Duodenal mucosa (tissue), 2 donors: ENCODE measurements around the gene CENPF.

Source experiments
- H3K27ac ChIP-seq: one replicate; pipeline ENCODE4 v1.7.0; 2013; ENCODE audit warnings: low read depth, low read length
- H3K27me3 ChIP-seq, 2 donors: one replicate each; pipeline ENCODE4 v1.7.0; 2013; ENCODE audit warnings: low read length in 2 of 2, control low read depth in 1 of 2; ENCODE audit not compliant: insufficient read depth in 2 of 2, control insufficient read depth in 1 of 2
- H3K36me3 ChIP-seq, 2 donors: one replicate each; pipeline ENCODE4 v1.7.0; 2013; ENCODE audit warnings: low read length in 2 of 2, control low read depth in 1 of 2; ENCODE audit not compliant: insufficient read depth in 2 of 2, control insufficient read depth in 1 of 2
- H3K4me1 ChIP-seq, 2 donors: one replicate each; pipeline ENCODE4 v1.7.0; 2013; ENCODE audit warnings: low read length in 2 of 2, control low read depth in 1 of 2; ENCODE audit not compliant: insufficient read depth in 2 of 2, control insufficient read depth in 1 of 2
- H3K4me3 ChIP-seq, 2 donors: one replicate each; pipeline ENCODE4 v1.7.0; 2013; ENCODE audit warnings: low read length in 2 of 2, low read depth in 1 of 2
- H3K9ac ChIP-seq, 2 donors: one replicate each; pipeline ENCODE4 v1.7.0; 2013; ENCODE audit warnings: low read length in 2 of 2, low read depth in 1 of 2
- H3K9me3 ChIP-seq, 2 donors: one replicate each; pipeline ENCODE4 v1.7.0; 2013; ENCODE audit warnings: low read length in 2 of 2, control low read depth in 1 of 2; ENCODE audit not compliant: control insufficient read depth in 1 of 2

CENPF gene

GRCh38 chr1:214617843-214618242 is 14.8 kb downstream of the CENPF start:
- H3K4me3 ChIP-seq = no peak overlapping the region
- no peak overlapping the region for H3K27ac ChIP-seq
- H3K27me3 ChIP-seq = no peaks in the 10 kb centered on the region
- no peaks in the 10 kb centered on the region for H3K4me1 ChIP-seq
- no peak overlapping the region for H3K9ac ChIP-seq
- H3K9me3 ChIP-seq = no peaks in the 10 kb centered on the region
- H3K36me3 ChIP-seq = peaks cover 0 to 10% of the 10 kb centered on the region in 2 donors

DNA sequence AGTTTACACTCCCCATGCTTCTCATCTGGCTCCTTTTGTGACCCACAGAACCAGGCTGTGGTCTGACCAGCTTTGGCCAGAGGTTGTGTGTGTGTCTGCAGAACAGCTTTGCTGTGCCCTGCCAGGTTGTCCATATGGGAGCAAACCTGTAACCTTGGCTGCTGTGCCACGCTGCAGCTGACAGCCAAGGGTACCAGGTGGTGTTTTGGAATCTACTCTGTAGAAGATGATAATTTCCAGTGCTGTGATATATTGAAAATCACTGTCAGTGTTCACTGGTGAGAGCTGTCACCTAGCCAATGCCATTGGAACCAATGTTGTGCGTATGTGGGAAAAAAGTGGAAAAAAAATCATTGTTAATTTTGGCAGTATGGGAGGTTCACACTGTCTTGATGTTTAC is 18.2 kb downstream of the CENPF start:
- Histone ChIP-seq H3K9ac (no peak overlapping the region), H3K27ac (no peak overlapping the region), H3K4me3 (no peak overlapping the region), H3K4me1 (no peaks in the 10 kb centered on the region), H3K9me3 (no peaks in the 10 kb centered on the region), H3K36me3 (peaks cover 0 to 10% of the 10 kb centered on the region in 2 donors), H3K27me3 (no peaks in the 10 kb centered on the region)

- H3K4me3 ChIP-seq = no peak overlapping the region
- no peak overlapping the region for H3K27ac ChIP-seq
- peaks cover 0 to 7% of the 10 kb centered on the region in 2 donors for H3K36me3 ChIP-seq
- no peaks in the 10 kb centered on the region for H3K9me3 ChIP-seq
- H3K4me1 ChIP-seq = no peaks in the 10 kb centered on the region
- no peaks in the 10 kb centered on the region for H3K27me3 ChIP-seq
- H3K9ac ChIP-seq = no peak overlapping the region
These were observed 20.4 kb downstream of the CENPF start for GRCh38 chr1:214623430-214623829.

- Histone ChIP-seq H3K27me3 (no peaks in the 10 kb centered on the region), H3K4me1 (no peaks in the 10 kb centered on the region), H3K9ac (no peak overlapping the region), H3K9me3 (no peaks in the 10 kb centered on the region), H3K36me3 (peaks cover 4 to 19% of the 10 kb centered on the region in 2 donors), H3K27ac (no peak overlapping the region), H3K4me3 (no peak overlapping the region)
These were observed 29.1 kb downstream of the CENPF start for GRCh38 chr1:214632091-214632490.

DNA sequence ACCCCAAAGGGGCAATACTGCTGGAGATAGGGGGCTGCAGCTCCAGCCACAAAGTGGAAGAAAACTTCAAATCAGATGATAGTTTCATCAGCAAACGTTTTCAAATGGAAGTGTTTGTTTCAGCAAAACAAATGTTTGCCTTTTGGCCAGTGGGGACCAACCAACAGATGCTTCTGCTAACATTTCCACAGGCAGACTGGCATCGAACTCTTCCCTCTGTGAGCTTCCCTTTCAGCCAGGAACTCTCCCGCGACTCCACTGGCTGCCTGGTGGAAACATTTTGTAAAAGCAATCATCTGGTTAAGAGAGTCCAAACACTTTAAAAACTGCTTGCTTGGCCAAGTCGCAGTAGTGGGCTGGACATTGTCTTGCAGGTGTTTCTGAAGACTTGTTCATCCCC is 30.7 kb downstream of the CENPF start:
- Histone ChIP-seq H3K36me3 (peaks cover 4 to 19% of the 10 kb centered on the region in 2 donors), H3K9me3 (no peaks in the 10 kb centered on the region), H3K4me3 (no peak overlapping the region), H3K27ac (no peak overlapping the region), H3K9ac (no peak overlapping the region), H3K27me3 (no peaks in the 10 kb centered on the region), H3K4me1 (no peaks in the 10 kb centered on the region)

GRCh38 chr1:214634267-214634666 is 31.3 kb downstream of the CENPF start:
- peaks cover 4 to 21% of the 10 kb centered on the region in 2 donors for H3K36me3 ChIP-seq
- no peaks in the 10 kb centered on the region for H3K9me3 ChIP-seq
- H3K9ac ChIP-seq = no peak overlapping the region
- no peaks in the 10 kb centered on the region for H3K27me3 ChIP-seq
- H3K4me1 ChIP-seq = no peaks in the 10 kb centered on the region
- no peak overlapping the region for H3K27ac ChIP-seq
- no peak overlapping the region for H3K4me3 ChIP-seq

- Histone ChIP-seq H3K36me3 (peaks cover 4 to 22% of the 10 kb centered on the region in 2 donors), H3K27ac (no peak overlapping the region), H3K4me3 (no peak overlapping the region)
These were observed 32.1 kb downstream of the CENPF start for GRCh38 chr1:214635086-214635485.

DNA sequence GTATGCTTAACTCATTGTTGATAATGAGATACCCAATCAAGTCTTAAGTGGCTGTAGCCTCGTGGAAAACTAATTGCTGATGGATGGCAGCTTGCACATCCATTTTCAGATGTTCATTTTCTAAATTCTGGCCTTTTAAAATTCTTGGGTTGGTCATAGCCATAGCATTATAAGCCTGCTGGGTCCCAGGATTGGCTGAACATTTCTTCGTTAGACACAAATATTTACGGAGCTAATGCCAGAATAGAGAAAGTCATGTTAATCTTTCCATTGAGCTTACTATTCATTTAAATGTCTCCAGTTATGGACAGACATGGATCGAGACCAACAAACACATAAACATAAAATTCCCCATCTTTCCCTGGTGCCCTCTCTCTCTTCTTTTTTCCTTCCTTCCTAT is 32.5 kb downstream of the CENPF start:
- H3K27me3 ChIP-seq = no peaks in the 10 kb centered on the region
- H3K9ac ChIP-seq = no peak overlapping the region
- no peak overlapping the region for H3K4me3 ChIP-seq
- no peaks in the 10 kb centered on the region for H3K9me3 ChIP-seq
- peaks cover 1 to 22% of the 10 kb centered on the region in 2 donors for H3K36me3 ChIP-seq
- H3K27ac ChIP-seq = no peak overlapping the region
- H3K4me1 ChIP-seq = no peaks in the 10 kb centered on the region

More at GRCh38 chr1:214635086-214635485, 32.1 kb downstream of the CENPF start:
- no peaks in the 10 kb centered on the region for H3K27me3 ChIP-seq
- no peaks in the 10 kb centered on the region for H3K4me1 ChIP-seq
- H3K9ac ChIP-seq = no peak overlapping the region
- H3K9me3 ChIP-seq = no peaks in the 10 kb centered on the region

DNA sequence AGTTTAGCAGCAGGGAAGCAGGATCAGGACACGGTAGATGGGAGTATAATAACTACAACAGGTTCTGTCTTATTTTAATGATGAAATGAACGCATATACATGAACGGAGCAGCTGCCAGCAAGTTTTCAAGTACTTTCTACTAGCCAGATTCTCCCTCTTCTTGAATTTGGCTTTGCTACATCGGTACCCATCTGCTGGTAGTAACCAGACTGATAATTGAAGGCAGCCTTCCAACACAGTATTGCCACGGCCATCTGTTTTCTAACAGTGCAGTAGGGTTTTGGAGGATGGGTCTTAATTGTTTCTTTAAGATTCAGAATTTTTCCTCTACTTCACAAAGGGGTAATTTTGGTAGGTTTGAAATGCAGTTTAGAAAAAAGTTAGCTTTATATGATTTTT is 33.4 kb downstream of the CENPF start:
- no peak overlapping the region for H3K4me3 ChIP-seq
- H3K27ac ChIP-seq = no peak overlapping the region
- no peaks in the 10 kb centered on the region for H3K27me3 ChIP-seq
- no peaks in the 10 kb centered on the region for H3K4me1 ChIP-seq
- no peaks in the 10 kb centered on the region for H3K9me3 ChIP-seq
- H3K36me3 ChIP-seq = peaks cover 0 to 23% of the 10 kb centered on the region in 2 donors
- H3K9ac ChIP-seq = no peak overlapping the region

GRCh38 chr1:214637125-214637524 is 34.1 kb downstream of the CENPF start:
- Histone ChIP-seq H3K9me3 (no peaks in the 10 kb centered on the region), H3K9ac (no peak overlapping the region), H3K36me3 (peaks cover 2 to 23% of the 10 kb centered on the region in 2 donors), H3K27me3 (no peaks in the 10 kb centered on the region), H3K4me3 (no peak overlapping the region), H3K27ac (no peak overlapping the region), H3K4me1 (no peaks in the 10 kb centered on the region)
